Neural crest cell (in vitro differentiated cells): Measurements from ENCODE around the gene MRC1. TPM values are rescaled to one million over a fixed set of nuclear protein-coding genes. Genes with fewer than 3 reads are reported as not detected.
"Not testable (repeated sequence)": the region's sequence is repeated elsewhere in the genome, so short reads cannot be mapped to it uniquely, and the experiment has no call there.

Source experiments
- DNase-seq: peaks from one replicate; pipeline ENCODE4 v3.0.0; 2021; ENCODE audit warnings: low read depth, mixed read lengths, low spot score
- H3K27ac Mint-ChIP-seq: one replicate; pipeline ENCODE4 v1.8.0; 2021; ENCODE audit warnings: mild to moderate bottlenecking, mixed read lengths; ENCODE audit not compliant: unreplicated experiment
- H3K27me3 Mint-ChIP-seq: 2 replicates; pipeline ENCODE4 v1.8.0; 2021; ENCODE audit warnings: low read depth, mild to moderate bottlenecking, mixed read lengths
- H3K36me3 Mint-ChIP-seq: 2 replicates; pipeline ENCODE4 v1.8.0; 2021; ENCODE audit warnings: low read depth, mild to moderate bottlenecking, mixed read lengths
- H3K4me1 Mint-ChIP-seq: 2 replicates; pipeline ENCODE4 v1.8.0; 2021; ENCODE audit warnings: mixed read lengths
- H3K4me3 Mint-ChIP-seq: one replicate; pipeline ENCODE4 v1.8.0; 2021; ENCODE audit warnings: mild to moderate bottlenecking, mixed read lengths
- H3K9me3 Mint-ChIP-seq: 2 replicates; pipeline ENCODE4 v1.8.0; 2021; ENCODE audit warnings: mixed read lengths
- total RNA-seq: library from RNA; stranded (reverse); gene quantifications from 2 replicates; pipeline ENCODE4 v1.2.1, GENCODE V29; 2021
- TF ChIP-seq, protein P1 (sequence below): fragments of 200-600 bp; sonication (generic); conservative IDR thresholded peaks from 2 replicates; pipeline ENCODE4 v1.5.0; 2021; ENCODE audit warnings: antibody characterized with exemption, mild to moderate bottlenecking

MRC1 gene
- total RNA-seq, 1 donor from 2014 or later: not detected

DNA sequence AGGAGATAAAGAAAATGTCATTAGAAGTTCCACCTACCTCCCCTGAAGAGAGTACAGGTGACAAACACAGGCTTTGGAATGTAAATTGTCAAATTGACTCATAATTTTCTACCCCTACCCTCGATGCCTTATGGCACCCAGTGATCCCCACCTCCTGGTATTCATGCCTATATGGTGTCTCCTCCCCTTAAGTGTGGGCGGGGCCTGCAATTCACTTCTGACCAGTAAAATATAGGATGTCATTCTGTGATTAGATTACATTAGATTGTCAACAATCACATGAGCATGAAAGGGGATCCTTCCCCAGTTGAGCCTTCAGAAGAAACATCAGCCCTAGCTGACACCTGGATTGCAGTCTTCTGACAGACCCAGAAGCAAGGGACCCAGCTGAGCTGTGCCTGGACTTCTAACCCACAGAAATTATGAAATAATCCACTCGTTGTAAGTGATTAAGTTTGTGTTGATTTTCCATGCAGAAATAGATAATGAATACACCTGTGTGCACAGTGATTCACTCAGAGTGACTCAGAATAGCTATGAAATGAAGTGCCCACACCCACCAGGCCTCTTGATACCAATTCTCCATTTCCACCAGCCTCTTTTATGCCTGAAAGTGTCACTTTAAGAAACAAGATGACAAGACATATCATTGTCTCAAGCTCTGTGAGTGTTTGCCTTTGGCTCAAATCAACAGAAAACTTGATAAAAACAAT, 134.0 kb downstream of the MRC1 start:
- no peaks in the 10 kb centered on the region for H3K27me3 Mint-ChIP-seq
- no peak for DNase-seq
- H3K4me1 Mint-ChIP-seq: no peaks in the 10 kb centered on the region
- H3K36me3 Mint-ChIP-seq: no peaks in the 10 kb centered on the region
- H3K9me3 Mint-ChIP-seq: peaks cover 5% of the 10 kb centered on the region
- H3K27ac Mint-ChIP-seq: no peak overlapping the region
- TF ChIP-seq, protein P1, sequence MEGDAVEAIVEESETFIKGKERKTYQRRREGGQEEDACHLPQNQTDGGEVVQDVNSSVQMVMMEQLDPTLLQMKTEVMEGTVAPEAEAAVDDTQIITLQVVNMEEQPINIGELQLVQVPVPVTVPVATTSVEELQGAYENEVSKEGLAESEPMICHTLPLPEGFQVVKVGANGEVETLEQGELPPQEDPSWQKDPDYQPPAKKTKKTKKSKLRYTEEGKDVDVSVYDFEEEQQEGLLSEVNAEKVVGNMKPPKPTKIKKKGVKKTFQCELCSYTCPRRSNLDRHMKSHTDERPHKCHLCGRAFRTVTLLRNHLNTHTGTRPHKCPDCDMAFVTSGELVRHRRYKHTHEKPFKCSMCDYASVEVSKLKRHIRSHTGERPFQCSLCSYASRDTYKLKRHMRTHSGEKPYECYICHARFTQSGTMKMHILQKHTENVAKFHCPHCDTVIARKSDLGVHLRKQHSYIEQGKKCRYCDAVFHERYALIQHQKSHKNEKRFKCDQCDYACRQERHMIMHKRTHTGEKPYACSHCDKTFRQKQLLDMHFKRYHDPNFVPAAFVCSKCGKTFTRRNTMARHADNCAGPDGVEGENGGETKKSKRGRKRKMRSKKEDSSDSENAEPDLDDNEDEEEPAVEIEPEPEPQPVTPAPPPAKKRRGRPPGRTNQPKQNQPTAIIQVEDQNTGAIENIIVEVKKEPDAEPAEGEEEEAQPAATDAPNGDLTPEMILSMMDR: no peak
- H3K4me3 Mint-ChIP-seq: no peak overlapping the region

DNA sequence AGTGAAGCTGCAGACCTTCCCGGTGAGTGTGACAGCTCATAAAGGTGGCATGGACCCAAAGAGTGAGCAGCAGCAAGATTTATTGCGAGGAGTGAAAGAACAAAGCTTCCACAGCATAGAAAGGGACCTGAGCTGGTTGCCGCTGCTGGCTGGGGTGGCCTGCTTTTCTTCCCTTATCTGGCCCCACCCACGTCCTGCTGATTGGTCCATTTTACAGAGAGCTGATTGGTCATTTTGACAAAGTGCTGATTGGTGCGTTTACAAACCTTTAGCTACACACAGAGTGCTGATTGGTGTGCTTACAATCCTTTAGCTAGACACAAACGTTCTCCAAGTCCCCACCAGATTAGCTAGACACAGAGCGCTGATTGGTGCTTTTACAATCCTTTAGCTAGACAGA, 141.1 kb downstream of the MRC1 start:
- not testable (repeated sequence) for H3K4me3 Mint-ChIP-seq, H3K27ac Mint-ChIP-seq

DNA sequence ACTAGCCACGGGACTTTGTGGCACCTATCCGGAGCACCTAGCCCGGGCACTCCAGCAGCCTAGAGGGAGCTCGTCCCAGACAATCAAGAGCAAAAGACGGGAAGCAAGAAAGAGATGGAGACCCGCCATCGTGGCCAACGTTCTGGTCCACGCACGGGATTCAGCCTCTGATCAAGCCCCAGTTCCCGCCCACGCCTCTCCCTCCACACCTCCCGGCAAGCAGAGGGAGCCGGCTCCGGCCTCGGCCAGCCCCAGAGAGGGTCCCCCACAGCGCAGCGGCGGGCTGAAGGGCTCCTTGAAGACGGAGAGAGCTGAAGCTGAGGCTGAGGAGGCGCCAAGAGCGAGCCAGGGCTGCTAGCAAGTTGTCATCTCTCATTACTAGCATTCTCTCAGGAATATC, 141.6 kb downstream of the MRC1 start:
- no peak overlapping the region for H3K27ac Mint-ChIP-seq
- no peaks in the 10 kb centered on the region for H3K36me3 Mint-ChIP-seq
- TF ChIP-seq, protein P1: no peak

More for the DNA sequence above, 141.1 kb downstream of the MRC1 start:
- not testable (repeated sequence) for H3K36me3 Mint-ChIP-seq, H3K4me1 Mint-ChIP-seq, DNase-seq, H3K9me3 Mint-ChIP-seq, H3K27me3 Mint-ChIP-seq

DNA sequence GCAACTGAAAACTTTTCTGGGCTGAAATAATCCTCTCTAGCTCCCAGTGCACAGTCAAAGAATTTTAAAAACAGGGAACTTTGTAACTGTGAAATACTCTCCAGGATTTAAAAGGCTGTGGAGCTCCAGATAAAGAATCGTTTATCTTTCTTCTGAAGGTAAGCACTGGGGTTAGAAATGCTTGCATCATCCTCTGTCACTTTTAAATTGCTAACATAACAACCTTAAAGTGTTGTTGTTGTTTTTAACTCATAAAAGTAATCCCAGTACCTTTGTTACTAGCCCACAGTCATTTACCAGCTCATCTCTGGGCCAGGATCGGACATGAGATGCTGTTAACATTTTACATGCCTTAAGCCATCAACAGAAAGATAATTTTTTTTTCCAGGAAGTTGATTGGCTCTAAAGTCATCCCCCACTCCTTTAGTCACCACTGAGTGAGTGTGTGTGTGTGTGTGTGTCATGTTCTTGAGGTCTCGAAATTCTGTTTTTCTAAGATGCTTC, 142.8 kb downstream of the MRC1 start, which contains the start of gene SLC39A12:
SLC39A12 (plus strand) TSS at position 51 of the 504 bp plus-strand sequence. CDS start 1,359 bp downstream, outside the sequence.
- H3K36me3 Mint-ChIP-seq: no peaks in the 10 kb centered on the region
- peaks cover 6% of the 10 kb centered on the region for H3K4me1 Mint-ChIP-seq
- TF ChIP-seq, protein P1: no peak
- no peak within 1 kb of the TSS for H3K27ac Mint-ChIP-seq
- H3K9me3 Mint-ChIP-seq: peaks cover 5% of the 10 kb centered on the region
- no peaks in the 10 kb centered on the region for H3K27me3 Mint-ChIP-seq
- DNase-seq: no peak
- no peak within 1 kb of the TSS for H3K4me3 Mint-ChIP-seq

More for the DNA sequence above, 141.6 kb downstream of the MRC1 start:
- Mint-ChIP-seq H3K27me3 (no peaks in the 10 kb centered on the region), H3K9me3 (peaks cover 5% of the 10 kb centered on the region), H3K4me1 (peaks cover 6% of the 10 kb centered on the region), H3K4me3 (no peak overlapping the region)
- DNase-seq: no peak

DNA sequence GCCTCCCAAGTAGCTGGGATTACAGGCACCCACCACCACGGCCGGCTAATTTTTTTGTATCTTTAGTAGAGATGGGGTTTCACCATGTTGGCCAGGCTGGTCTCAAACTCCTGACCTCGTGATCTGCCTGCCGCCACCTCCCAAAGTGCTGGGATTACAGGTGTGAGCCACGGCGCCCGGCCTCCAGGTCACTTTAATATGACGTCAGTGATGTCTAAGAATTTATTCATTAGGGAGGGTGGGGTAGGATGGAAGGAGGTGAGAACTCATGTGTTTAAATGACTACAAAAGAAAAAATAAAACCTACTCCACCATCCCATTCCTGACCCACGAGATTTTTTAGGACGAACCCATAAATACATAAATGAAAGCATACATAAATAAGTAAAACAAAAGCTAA, 145.2 kb downstream of the MRC1 start:
- H3K9me3 Mint-ChIP-seq, H3K36me3 Mint-ChIP-seq, H3K27me3 Mint-ChIP-seq, H3K27ac Mint-ChIP-seq, DNase-seq, H3K4me3 Mint-ChIP-seq: not testable (repeated sequence)
- peaks cover 10% of the 10 kb centered on the region for H3K4me1 Mint-ChIP-seq

DNA sequence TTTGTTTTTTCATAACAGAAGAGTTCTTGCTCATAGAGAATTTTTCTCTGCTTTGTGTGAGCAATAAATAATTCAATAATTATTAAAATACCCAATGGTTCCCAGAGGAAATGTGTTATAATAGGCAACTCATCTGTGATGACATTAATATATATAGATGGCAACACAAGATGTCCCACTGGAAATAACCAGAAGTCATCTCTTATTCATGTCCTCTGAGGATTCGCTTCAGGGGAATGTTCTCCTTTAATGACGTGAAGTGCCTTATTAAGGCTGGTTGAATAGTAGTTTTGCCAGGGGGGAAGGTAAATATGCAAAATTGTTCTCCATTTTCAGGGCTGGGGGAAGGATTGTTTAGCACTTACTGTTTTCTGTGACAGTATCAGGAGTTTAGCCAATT, 145.7 kb downstream of the MRC1 start:
- Mint-ChIP-seq H3K4me1 (peaks cover 10% of the 10 kb centered on the region), H3K27me3 (no peaks in the 10 kb centered on the region)
- TF ChIP-seq, protein P1: no peak

More for the DNA sequence above, 145.7 kb downstream of the MRC1 start:
- no peak overlapping the region for H3K27ac Mint-ChIP-seq
- peaks cover 8% of the 10 kb centered on the region for H3K9me3 Mint-ChIP-seq
- no peak overlapping the region for H3K4me3 Mint-ChIP-seq
- H3K36me3 Mint-ChIP-seq: no peaks in the 10 kb centered on the region
- DNase-seq: no peak
